ENCODE measurements around the gene SMAD3. TPM values are rescaled to one million over a fixed set of nuclear protein-coding genes. Genes with fewer than 3 reads are reported as not detected.
A peak's percentile ranks its signal among the peaks of the same experiment; 100 is the strongest.

SMAD3 gene
- total RNA-seq, 4 donors from 2014 or later = 25.9 to 69.4 (median 35.2) TPM

GRCh38 chr15:67086637-67086914 lies 21.2 kb downstream of the SMAD3 start:
- no peak overlapping the region for H3K4me3 ChIP-seq (ENCODE audit: low read depth, poor library complexity, severe bottlenecking)
- TF ChIP-seq POLR2A (IDR thresholded peaks at IDR 0.05) = no peak
- TF ChIP-seq, protein P1, sequence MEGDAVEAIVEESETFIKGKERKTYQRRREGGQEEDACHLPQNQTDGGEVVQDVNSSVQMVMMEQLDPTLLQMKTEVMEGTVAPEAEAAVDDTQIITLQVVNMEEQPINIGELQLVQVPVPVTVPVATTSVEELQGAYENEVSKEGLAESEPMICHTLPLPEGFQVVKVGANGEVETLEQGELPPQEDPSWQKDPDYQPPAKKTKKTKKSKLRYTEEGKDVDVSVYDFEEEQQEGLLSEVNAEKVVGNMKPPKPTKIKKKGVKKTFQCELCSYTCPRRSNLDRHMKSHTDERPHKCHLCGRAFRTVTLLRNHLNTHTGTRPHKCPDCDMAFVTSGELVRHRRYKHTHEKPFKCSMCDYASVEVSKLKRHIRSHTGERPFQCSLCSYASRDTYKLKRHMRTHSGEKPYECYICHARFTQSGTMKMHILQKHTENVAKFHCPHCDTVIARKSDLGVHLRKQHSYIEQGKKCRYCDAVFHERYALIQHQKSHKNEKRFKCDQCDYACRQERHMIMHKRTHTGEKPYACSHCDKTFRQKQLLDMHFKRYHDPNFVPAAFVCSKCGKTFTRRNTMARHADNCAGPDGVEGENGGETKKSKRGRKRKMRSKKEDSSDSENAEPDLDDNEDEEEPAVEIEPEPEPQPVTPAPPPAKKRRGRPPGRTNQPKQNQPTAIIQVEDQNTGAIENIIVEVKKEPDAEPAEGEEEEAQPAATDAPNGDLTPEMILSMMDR (IDR thresholded peaks at IDR 0.05) = no peak
- no peak for DNase-seq (ENCODE audit: low spot score in 2 of 2)
- intact Hi-C loops (cut with DNase I; ENCODE audit: low total_unique reads) = no loop called here
- 81% methylated on average over 3 of the region's 3 CpGs for WGBS, 2 donors

DNA sequence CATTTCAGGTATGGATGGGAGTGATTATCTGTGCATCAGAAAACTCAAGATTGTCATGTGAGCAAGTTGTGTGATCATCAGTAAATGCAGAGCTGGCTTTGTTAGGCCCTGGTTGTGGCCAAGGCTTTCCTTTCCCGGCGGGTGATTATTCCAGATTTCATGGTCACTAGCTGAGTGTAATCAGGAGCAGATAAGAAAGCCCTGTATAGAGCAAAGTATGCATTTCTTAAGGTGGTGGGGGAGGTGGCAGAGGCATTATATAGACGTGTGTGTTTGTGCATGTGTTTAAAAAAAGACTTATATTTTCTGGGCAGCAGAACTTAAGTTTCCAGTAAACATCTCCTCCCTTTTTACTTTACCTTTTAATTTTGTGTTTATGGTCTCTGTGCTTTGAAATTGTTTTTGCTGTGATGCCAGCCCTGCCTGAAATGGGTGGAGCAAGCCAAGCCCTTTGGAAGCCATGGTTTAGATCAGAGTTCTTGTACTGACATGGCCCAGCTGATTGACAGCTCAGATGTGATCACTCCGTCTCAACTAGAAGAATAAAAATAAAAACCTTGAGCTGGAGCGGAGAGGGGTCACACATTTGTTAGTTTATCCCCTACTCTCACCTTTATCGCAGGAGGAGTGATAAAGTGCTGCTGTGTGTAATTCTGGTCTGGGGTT lies 22.2 kb downstream of the SMAD3 start:
- 38 to 39% methylated on average over 6 of the region's 6 CpGs for WGBS, 2 donors
- no peak for DNase-seq (ENCODE audit: low spot score in 2 of 2)
- intact Hi-C loops (cut with DNase I; ENCODE audit: low total_unique reads) = no loop called here
- TF ChIP-seq, protein P1 (IDR thresholded peaks at IDR 0.05) = no peak
- no peak for TF ChIP-seq POLR2A (IDR thresholded peaks at IDR 0.05)
- H3K4me3 ChIP-seq (ENCODE audit: low read depth, poor library complexity, severe bottlenecking) = no peak overlapping the region

- H3K4me3 ChIP-seq (ENCODE audit: low read depth, poor library complexity, severe bottlenecking) = no peak overlapping the region
- no peak for DNase-seq (ENCODE audit: low spot score in 2 of 2)
- whole genome bisulfite sequencing, 2 donors = 40 to 49% methylated on average over 15 of the region's 15 CpGs
- intact Hi-C loops (cut with DNase I; ENCODE audit: low total_unique reads) = no loop called here
- TF ChIP-seq, protein P1 (IDR thresholded peaks at IDR 0.05) = no peak
- no peak for TF ChIP-seq POLR2A (IDR thresholded peaks at IDR 0.05)
These were observed 24.1 kb downstream of the SMAD3 start for GRCh38 chr15:67089217-67090193.

DNA sequence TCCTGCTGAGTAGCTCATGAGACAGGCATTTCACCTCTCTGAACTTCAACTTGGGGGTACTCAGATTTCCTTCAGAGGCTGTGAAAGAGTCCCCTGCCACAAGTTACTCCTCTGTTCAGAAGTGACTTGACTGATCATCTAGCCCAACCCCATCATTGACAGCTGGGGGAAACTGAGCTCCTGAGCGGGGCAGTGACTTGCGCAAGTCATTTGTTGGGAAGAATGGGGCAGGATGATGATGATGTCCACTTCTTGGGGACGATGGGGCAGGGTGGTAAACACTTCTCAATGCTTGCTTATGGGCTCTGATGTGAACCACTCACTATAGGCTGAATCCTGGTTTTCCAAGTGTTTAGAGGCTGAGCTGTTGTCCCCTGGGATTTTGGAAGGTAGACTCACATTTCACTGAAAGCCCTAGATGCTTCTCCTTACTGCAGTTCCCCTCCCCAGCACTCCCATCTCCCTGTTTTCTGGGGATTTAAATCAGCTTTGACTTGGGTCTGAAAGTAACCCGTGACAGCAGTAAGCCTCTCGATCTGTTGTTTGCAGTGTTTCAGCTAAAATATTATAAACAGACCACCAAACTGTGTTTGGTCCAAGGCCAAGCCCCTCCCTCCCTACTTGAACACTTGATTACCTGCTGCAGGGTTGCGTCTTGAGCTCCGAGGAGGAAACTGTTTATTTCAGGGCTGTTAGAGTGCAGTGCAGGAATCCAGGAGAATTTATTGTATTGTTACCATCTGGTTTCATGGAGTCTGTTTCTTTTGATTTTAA lies 25.1 kb downstream of the SMAD3 start:
- no peak for DNase-seq (ENCODE audit: low spot score in 2 of 2)
- intact Hi-C loops (cut with DNase I; ENCODE audit: low total_unique reads) = no loop called here
- 65 to 70% methylated on average over 7 of the region's 7 CpGs for WGBS, 2 donors
- TF ChIP-seq, protein P1 (IDR thresholded peaks at IDR 0.05) = no peak
- H3K4me3 ChIP-seq (ENCODE audit: low read depth, poor library complexity, severe bottlenecking) = no peak overlapping the region

DNA sequence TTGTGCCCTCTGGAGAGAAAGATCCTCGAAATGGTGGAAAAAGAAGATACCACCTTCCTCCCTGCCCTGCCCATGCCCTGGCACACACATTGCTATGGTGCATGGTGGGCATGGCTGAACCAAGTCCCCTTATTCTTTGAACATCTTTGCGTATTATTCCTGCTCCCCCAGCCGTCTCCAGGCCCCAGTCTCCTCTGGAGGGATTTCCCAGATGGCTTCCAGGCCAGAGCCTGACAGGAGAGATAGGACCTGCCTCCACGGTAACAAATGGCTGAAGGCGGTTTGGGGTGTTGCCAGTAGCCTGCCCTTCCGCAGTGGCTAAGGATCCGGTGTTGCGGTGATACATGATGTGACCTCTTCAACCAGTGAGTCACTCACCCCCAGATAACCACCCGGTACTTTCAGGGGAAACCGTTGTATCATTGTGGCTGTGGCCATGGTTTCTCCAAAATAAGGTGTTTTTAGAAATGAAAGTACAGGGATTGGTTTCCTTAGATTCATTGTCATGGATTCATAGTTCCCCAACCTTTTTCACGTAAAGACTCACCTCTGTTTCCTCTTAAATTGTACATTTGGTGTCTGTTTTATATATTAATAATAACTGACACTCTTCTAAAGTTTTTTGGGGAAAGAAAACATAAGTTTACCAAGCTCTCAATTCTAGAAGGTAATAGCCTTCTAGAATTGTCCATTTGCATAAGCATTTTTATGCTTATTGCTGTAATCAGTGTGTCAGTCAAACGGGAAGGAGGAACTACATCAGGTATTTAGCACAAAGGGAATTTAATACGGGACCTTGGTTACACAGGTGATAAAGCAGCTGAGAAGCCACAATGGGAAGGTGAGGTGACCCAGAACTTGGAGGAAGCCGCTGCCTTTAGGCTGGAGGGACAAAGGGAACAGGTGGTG lies 25.9 kb downstream of the SMAD3 start:
- TF ChIP-seq POLR2A (IDR thresholded peaks at IDR 0.05) = no peak
- TF ChIP-seq, protein P1 (IDR thresholded peaks at IDR 0.05) = no peak
- intact Hi-C loops (cut with DNase I; ENCODE audit: low total_unique reads) = no loop called here
- 44 to 45% methylated on average over 14 of the region's 14 CpGs for WGBS, 2 donors
- H3K4me3 ChIP-seq (ENCODE audit: low read depth, poor library complexity, severe bottlenecking) = no peak overlapping the region
- peak in 1 of 2 donors; percentile 66 for DNase-seq (ENCODE audit: low spot score in 2 of 2)
